ENCODE data around the gene RASGRP3.
"Not testable (repeated sequence)": the region's sequence is repeated elsewhere in the genome, so short reads cannot be mapped to it uniquely, and the experiment has no call there.

The RASGRP3 gene

GRCh38 chr2:33435518-33435917, 40.9 kb upstream of the RASGRP3 start:
- TF ChIP-seq CTCF (IDR thresholded peaks at IDR 0.05): no peak
- TF ChIP-seq ZFX (IDR thresholded peaks at IDR 0.05; ENCODE audit: borderline replicate concordance): no peak
- no peak overlapping the region for H3K27ac ChIP-seq

GRCh38 chr2:33436083-33436482, 40.4 kb upstream of the RASGRP3 start:
- TF ChIP-seq CTCF (IDR thresholded peaks at IDR 0.05) (no peak), ZFX (IDR thresholded peaks at IDR 0.05; ENCODE audit: borderline replicate concordance) (no peak)
- no peak overlapping the region for H3K27ac ChIP-seq

- no peak overlapping the region for H3K27ac ChIP-seq
- no peak for TF ChIP-seq CTCF (IDR thresholded peaks at IDR 0.05)
- no peak for TF ChIP-seq ZFX (IDR thresholded peaks at IDR 0.05; ENCODE audit: borderline replicate concordance)
Measured at GRCh38 chr2:33437297-33437696, 39.2 kb upstream of the RASGRP3 start.

GRCh38 chr2:33437815-33438214, 38.6 kb upstream of the RASGRP3 start:
- H3K27ac ChIP-seq: no peak overlapping the region
- TF ChIP-seq ZFX (IDR thresholded peaks at IDR 0.05; ENCODE audit: borderline replicate concordance): no peak
- TF ChIP-seq CTCF (IDR thresholded peaks at IDR 0.05): no peak

- TF ChIP-seq ZFX (IDR thresholded peaks at IDR 0.05; ENCODE audit: borderline replicate concordance): no peak
- peak; percentile 82 for TF ChIP-seq CTCF (IDR thresholded peaks at IDR 0.05)
- no peak overlapping the region for H3K27ac ChIP-seq
Measured at GRCh38 chr2:33441235-33441810, 35.1 kb upstream of the RASGRP3 start.

GRCh38 chr2:33442052-33442451, 34.4 kb upstream of the RASGRP3 start:
- H3K27ac ChIP-seq: not testable (repeated sequence)

GRCh38 chr2:33442528-33443079, 33.8 kb upstream of the RASGRP3 start:
- no peak overlapping the region for H3K27ac ChIP-seq
- TF ChIP-seq ZFX (IDR thresholded peaks at IDR 0.05; ENCODE audit: borderline replicate concordance): no peak
- no peak for TF ChIP-seq CTCF (IDR thresholded peaks at IDR 0.05)
